Fibroblast of the aortic adventitia (primary cell): ENCODE results near the gene ARHGAP30. TPM values are rescaled to one million over a fixed set of nuclear protein-coding genes. Genes with fewer than 3 reads are reported as not detected.

Experiments
- DNase-seq: peaks from one replicate; pipeline ENCODE4 v3.0.0-alpha.2; 2010; ENCODE audit warnings: low read depth
- H3K4me3 ChIP-seq: 2 replicates; pipeline ENCODE4 v1.5.1; 2011; ENCODE audit warnings: low read depth, mild to moderate bottlenecking, control low read depth, low read length, moderate library complexity
- CTCF ChIP-seq: IDR thresholded peaks from 2 replicates; pipeline ENCODE4 v1.5.1; 2011; ENCODE audit warnings: mild to moderate bottlenecking, low read length, control low read depth, inconsistent platforms; ENCODE audit not compliant: insufficient read depth
- total RNA-seq: library from RNA; depleted of rRNA; stranded (reverse); fragments of >200 nt; gene quantifications from 2 replicates; pipeline ENCODE4 v1.2.3, GENCODE V29; 2012; ENCODE audit warnings: low replicate concordance

ARHGAP30 gene
- total RNA-seq, 1 donor, result not detected

- peak; percentile 45 for DNase-seq
- no peak overlapping the region for H3K4me3 ChIP-seq
- no peak for TF ChIP-seq CTCF
These were observed 14.3 kb upstream of the ARHGAP30 start for GRCh38 chr1:161083748-161084596.

- no peak overlapping the region for H3K4me3 ChIP-seq
- peak; percentile 89 for DNase-seq
- TF ChIP-seq CTCF, result no peak
These were observed 13.5 kb upstream of the ARHGAP30 start for GRCh38 chr1:161082996-161083747.

GRCh38 chr1:161082483-161082882 lies 12.8 kb upstream of the ARHGAP30 start:
- TF ChIP-seq CTCF, result no peak
- no peak overlapping the region for H3K4me3 ChIP-seq
- DNase-seq, result no peak

GRCh38 chr1:161081519-161081918 lies 11.8 kb upstream of the ARHGAP30 start:
- TF ChIP-seq CTCF, result no peak
- DNase-seq, result no peak

GRCh38 chr1:161080441-161081405 lies 11.0 kb upstream of the ARHGAP30 start:
- peak; percentile 35 for DNase-seq
- no peak for TF ChIP-seq CTCF
- no peak overlapping the region for H3K4me3 ChIP-seq

More at GRCh38 chr1:161081519-161081918, 11.8 kb upstream of the ARHGAP30 start:
- H3K4me3 ChIP-seq, result no peak overlapping the region

GRCh38 chr1:161079436-161080110 lies 9.9 kb upstream of the ARHGAP30 start:
- TF ChIP-seq CTCF, result no peak
- no peak for DNase-seq
- H3K4me3 ChIP-seq, result no peak overlapping the region
